GM13977 (cell line): ENCODE measurements around the gene TACC2.

ENCODE experiments used
- DNase-seq: peaks from one replicate; pipeline ENCODE4 v3.0.0; 2012; ENCODE audit warnings: low spot score
- in situ Hi-C: fragments of 300-500 bp; cut with MboI; formaldehyde crosslinking; loops from one replicate; pipeline ENCODE4 v1.12.0; 2022; ENCODE audit warnings: low sequenced_read_pairs, low pct_unique_long_range_greater_than_20kb, mixed read lengths, inconsistent platforms; ENCODE audit not compliant: unreplicated experiment
- TF ChIP-seq, protein P1 (sequence below): IDR thresholded peaks from 2 replicates; pipeline ENCODE4 v1.5.1; 2012; ENCODE audit warnings: mild to moderate bottlenecking, control low read depth; ENCODE audit not compliant: insufficient read depth; ENCODE audit errors: extremely low read depth, missing control alignments

TACC2 gene

GRCh38 chr10:122126763-122127659 lies 138.0 kb downstream of the TACC2 start:
- in situ Hi-C loops = no loop called here
- TF ChIP-seq, protein P1, sequence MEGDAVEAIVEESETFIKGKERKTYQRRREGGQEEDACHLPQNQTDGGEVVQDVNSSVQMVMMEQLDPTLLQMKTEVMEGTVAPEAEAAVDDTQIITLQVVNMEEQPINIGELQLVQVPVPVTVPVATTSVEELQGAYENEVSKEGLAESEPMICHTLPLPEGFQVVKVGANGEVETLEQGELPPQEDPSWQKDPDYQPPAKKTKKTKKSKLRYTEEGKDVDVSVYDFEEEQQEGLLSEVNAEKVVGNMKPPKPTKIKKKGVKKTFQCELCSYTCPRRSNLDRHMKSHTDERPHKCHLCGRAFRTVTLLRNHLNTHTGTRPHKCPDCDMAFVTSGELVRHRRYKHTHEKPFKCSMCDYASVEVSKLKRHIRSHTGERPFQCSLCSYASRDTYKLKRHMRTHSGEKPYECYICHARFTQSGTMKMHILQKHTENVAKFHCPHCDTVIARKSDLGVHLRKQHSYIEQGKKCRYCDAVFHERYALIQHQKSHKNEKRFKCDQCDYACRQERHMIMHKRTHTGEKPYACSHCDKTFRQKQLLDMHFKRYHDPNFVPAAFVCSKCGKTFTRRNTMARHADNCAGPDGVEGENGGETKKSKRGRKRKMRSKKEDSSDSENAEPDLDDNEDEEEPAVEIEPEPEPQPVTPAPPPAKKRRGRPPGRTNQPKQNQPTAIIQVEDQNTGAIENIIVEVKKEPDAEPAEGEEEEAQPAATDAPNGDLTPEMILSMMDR = no peak
- no peak for DNase-seq

DNA sequence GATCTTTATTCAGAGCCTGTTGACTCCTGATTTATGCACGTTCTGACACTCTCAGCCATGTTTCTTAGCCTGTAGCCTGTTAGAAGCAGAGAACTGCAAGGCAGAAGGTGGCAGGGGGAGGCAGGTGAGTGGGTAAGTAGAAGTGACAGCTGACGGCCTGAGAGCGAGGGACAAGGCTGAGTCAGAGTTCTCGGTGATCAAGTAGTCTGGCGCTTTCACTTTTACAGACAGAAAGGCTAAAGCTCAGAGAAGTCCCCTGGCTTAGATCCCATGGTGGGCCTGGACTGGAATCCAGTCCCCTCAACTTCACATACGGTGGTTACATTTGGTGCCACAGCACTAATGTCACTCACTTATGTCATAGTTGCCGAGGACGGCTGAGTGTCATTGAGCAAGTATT lies 139.0 kb downstream of the TACC2 start:
- TF ChIP-seq, protein P1 = no peak
- in situ Hi-C loops = no loop called here
- no peak for DNase-seq

GRCh38 chr10:122128357-122128756 lies 139.4 kb downstream of the TACC2 start:
- in situ Hi-C loops = no loop called here
- TF ChIP-seq, protein P1 = no peak
- DNase-seq = no peak

DNA sequence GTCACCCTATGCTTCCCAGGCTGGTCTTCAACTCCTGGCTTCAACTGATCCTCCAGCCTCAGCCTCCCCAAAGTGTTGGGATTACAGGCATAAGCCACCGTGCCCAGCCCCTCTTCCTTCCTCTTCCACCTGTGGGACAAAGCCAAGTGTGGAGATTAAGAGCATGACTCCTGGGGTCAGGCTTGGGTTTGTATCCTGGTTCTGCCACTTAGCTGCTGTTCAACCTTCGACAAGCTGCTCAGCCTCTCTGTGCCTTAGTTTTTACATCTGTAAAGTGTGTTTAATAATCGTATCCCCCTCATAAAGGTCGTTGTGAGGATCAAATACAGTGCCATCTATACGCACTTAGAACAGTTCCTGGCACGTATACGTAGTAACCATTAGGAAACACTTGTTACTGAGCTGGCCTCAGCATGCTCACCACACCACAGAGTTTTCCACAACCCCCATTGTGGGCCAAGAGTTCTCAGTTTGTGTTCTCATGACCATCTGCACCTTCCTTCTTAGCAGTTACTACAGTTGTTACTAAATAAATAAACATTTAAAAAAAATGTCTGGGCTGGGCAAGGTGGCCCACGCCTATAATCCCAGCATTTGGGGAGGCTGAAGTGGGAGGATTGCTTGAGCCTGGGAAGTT lies 141.6 kb downstream of the TACC2 start:
- in situ Hi-C loops = no loop called here
- TF ChIP-seq, protein P1 = no peak
- DNase-seq = no peak

DNA sequence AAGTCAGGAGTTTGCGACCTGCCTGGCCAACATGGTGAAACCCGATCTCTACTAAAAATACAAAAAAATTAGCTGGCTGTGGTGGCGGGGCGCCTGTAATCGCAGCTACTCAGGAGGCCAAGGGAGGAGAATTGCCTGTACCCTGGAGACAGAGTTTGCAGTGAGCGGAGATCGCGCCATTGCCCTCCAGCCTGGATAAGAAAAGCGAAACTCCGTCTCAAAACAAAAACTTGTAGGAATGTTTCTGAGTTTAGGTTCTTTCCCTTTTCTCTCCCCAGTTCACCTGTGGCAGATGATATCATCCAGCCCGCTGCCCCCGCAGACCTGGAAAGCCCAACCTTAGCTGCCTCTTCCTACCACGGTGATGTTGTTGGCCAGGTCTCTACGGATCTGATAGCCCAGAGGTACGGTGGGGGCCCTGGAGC lies 143.4 kb downstream of the TACC2 start:
- no peak for DNase-seq
- in situ Hi-C loops = no loop called here
- TF ChIP-seq, protein P1 = no peak

- DNase-seq = no peak
- in situ Hi-C loops = no loop called here
- TF ChIP-seq, protein P1 = no peak
Observed at GRCh38 chr10:122132882-122133565, 144.1 kb downstream of the TACC2 start.
